Stimulated activated CD8-positive, alpha-beta memory T cell treated with anti-CD3 and anti-CD28 coated beads, Interleukin-15, amount 100 ng/mL, for 48 hours (primary cell): ENCODE data around the gene TP53RK.

Source experiments
- DNase-seq, 2 donors: peaks; one replicate each; pipeline ENCODE4 v3.0.0-alpha.2; 2020; ENCODE audit warnings: low read depth in 2 of 2

The TP53RK gene

GRCh38 chr20:46638134-46638897, 50.9 kb downstream of the TP53RK start:
- no peak for DNase-seq

GRCh38 chr20:46637427-46638133, 51.7 kb downstream of the TP53RK start:
- DNase-seq, result no peak

- no peak for DNase-seq
Measured at GRCh38 chr20:46637020-46637419, 52.2 kb downstream of the TP53RK start.

GRCh38 chr20:46636514-46636913, 52.7 kb downstream of the TP53RK start:
- no peak for DNase-seq

- DNase-seq, result no peak
Measured at GRCh38 chr20:46635514-46636136, 53.6 kb downstream of the TP53RK start.

GRCh38 chr20:46634528-46634927, 54.7 kb downstream of the TP53RK start:
- no peak for DNase-seq
